Measurements from ENCODE around the gene INTU.
"Not testable (repeated sequence)": the region's sequence is repeated elsewhere in the genome, so short reads cannot be mapped to it uniquely, and the experiment has no call there.

The INTU gene

GRCh38 chr4:127632420-127633403 lies at the start of gene INTU:
TSS of gene INTU (plus strand) at chr4:127632957. CDS start at chr4:127633035, 78 bp downstream.
- peak; percentile 75 to 84 for DNase-seq

GRCh38 chr4:127586496-127586895 lies 46.3 kb upstream of the INTU start:
- not testable (repeated sequence) for DNase-seq

GRCh38 chr4:127586922-127587571 lies 45.7 kb upstream of the INTU start:
- peak in 1 of 2 experiments; percentile 39 for DNase-seq

GRCh38 chr4:127589153-127589552 lies 43.6 kb upstream of the INTU start:
- DNase-seq = not testable (repeated sequence)

GRCh38 chr4:127598656-127599055 lies 34.1 kb upstream of the INTU start:
- no peak for DNase-seq

GRCh38 chr4:127601029-127601428 lies 31.7 kb upstream of the INTU start:
- DNase-seq = peak in 1 of 2 experiments; percentile 3

- DNase-seq = peak in 1 of 2 experiments; percentile 24
Observed at GRCh38 chr4:127604949-127605709, 27.6 kb upstream of the INTU start.

- no peak for DNase-seq
Observed at GRCh38 chr4:127606823-127607222, 25.9 kb upstream of the INTU start.

GRCh38 chr4:127609484-127609883 lies 23.3 kb upstream of the INTU start:
- DNase-seq = no peak

GRCh38 chr4:127610488-127610887 lies 22.3 kb upstream of the INTU start:
- no peak for DNase-seq

- no peak for DNase-seq
Observed at GRCh38 chr4:127616898-127617297, 15.9 kb upstream of the INTU start.

- no peak for DNase-seq
Observed at GRCh38 chr4:127618427-127618826, 14.3 kb upstream of the INTU start.

GRCh38 chr4:127622621-127622920 lies 10.2 kb upstream of the INTU start:
- DNase-seq = peak; percentile 20 to 47

GRCh38 chr4:127622921-127623796 lies 9.6 kb upstream of the INTU start:
- peak in 1 of 2 experiments; percentile 41 for DNase-seq

GRCh38 chr4:127623797-127624083 lies 9.0 kb upstream of the INTU start:
- DNase-seq = peak in 1 of 2 experiments; percentile 1

- DNase-seq = no peak
Observed at GRCh38 chr4:127624173-127624572, 8.6 kb upstream of the INTU start.

- DNase-seq = no peak
Observed at GRCh38 chr4:127629371-127629770, 3.4 kb upstream of the INTU start.

- DNase-seq = no peak
Observed at GRCh38 chr4:127630152-127630551, 2.6 kb upstream of the INTU start.

- DNase-seq = no peak
Observed at GRCh38 chr4:127631420-127631819, 1.3 kb upstream of the INTU start.

GRCh38 chr4:127634181-127634580 lies 1.4 kb downstream of the INTU start:
- DNase-seq = no peak

GRCh38 chr4:127641524-127641923 lies 8.8 kb downstream of the INTU start:
- no peak for DNase-seq

- DNase-seq = no peak
Observed at GRCh38 chr4:127642169-127642568, 9.4 kb downstream of the INTU start.

- no peak for DNase-seq
Observed at GRCh38 chr4:127643791-127644190, 11.0 kb downstream of the INTU start.
